Epithelial cell of prostate (primary cell): ENCODE data around the gene GPC5.
"Not testable (repeated sequence)": the region's sequence is repeated elsewhere in the genome, so short reads cannot be mapped to it uniquely, and the experiment has no call there.

Source experiments
- DNase-seq: peaks from one replicate; pipeline ENCODE4 v3.0.0-alpha.2; 2011; ENCODE audit warnings: low read depth, low spot score
- H3K27ac ChIP-seq: fragments of 450-650 bp; 2 replicates; pipeline ENCODE4 v1.5.1; 2017; ENCODE audit warnings: mild to moderate bottlenecking

Gene GPC5

DNA sequence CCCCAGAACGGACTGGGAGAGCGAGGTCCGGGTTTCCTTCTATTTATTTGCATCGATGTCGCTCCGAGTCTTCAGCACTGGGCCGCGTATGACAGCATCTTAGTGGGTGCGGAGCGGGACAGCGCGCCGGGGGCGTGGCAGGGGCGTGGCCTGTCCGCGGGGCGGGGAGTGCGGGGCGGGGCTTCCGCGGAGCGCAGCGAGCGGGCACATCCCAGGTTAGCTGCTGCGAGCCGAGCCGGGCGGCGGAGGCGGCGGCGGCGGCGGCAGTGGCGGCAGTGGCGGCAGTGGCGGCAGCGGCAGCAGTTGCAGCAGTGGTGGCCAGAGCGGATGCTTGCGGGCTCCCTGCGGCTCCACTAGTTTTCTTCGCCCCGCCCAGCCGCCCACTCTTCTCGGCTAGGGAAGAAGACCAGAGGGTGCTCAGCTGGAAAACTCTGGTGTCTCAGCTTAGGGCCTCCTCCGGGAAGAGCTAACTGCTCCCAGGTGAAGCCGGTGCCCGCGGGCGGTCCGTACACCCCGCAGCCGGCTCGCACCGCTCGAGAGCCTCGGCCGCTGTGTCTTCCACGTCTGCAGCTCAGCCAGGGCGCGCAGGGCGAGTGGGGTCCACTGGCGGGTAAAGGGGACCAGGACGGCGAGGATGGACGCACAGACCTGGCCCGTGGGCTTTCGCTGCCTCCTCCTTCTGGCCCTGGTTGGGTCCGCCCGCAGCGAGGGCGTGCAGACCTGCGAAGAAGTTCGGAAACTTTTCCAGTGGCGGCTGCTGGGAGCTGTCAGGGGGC is at the start of gene GPC5:
Gene GPC5, plus strand, starts transcription at position 209 of the 776 bp plus-strand sequence.
- H3K27ac ChIP-seq: no peak within 1 kb of the TSS
- no peak for DNase-seq

DNA sequence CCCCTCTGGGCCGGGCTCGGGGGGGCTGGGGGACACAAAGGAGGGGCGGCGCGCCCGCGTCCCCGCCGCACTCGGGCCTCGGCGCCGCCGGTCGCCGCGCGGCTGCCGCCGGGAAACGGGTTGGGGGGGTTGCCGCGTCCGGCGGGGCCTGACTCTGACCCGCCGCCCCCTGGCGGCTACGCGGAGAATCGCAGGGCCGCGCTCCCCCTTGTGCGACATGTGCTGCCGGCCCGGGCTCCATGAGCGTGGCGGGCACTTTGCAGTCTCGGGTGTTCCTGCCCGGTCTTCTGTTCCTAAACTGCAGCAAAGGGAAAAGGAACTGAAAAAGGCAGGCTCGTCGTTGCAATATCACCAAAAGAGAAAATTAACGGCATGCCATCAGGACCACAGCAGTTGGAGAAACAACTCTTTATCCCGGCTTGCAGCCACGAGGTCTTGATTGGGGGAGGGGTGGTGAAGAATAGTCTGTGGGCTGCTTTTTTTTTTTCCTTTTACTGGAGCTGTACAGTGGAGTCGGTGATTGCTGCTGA is 49.5 kb upstream of the GPC5 start:
- peak; percentile 16 for DNase-seq
- peak overlapping the region; percentile 89 for H3K27ac ChIP-seq

DNA sequence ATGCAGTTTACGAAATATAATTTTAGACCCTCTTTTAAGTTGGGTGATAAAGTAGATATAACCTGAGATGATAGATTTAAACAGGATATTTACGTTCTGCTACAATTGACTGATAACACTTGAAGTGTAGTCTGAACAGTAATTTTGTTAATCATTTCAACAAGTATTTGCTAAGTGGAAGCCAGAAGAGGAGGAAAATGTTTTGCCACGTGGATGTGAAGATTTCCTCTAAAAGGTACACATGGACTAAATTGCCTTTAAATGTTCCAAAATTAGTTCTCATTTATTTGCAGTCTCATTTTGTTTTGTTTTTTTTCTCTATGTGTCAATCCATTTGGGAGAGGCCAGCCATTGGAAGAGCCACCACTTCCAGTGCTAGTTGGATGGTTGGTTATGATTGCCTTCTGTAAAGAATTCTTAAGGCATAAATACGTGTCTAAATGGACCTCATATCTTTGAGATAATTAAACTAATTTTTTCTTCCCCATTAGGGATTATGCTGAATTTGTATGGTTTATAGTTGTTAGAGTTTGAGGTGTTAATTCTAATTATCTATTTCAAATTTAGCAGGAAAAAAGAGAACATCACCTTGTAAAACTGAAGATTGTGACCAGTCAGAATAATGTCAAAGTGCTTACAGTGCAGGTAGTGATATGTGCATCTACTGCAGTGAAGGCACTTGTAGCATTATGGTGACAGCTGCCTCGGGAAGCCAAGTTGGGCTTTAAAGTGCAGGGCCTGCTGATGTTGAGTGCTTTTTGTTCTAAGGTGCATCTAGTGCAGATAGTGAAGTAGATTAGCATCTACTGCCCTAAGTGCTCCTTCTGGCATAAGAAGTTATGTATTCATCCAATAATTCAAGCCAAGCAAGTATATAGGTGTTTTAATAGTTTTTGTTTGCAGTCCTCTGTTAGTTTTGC is 48.2 kb upstream of the GPC5 start:
- H3K27ac ChIP-seq: peak overlapping the region; percentile 89
- no peak for DNase-seq

DNA sequence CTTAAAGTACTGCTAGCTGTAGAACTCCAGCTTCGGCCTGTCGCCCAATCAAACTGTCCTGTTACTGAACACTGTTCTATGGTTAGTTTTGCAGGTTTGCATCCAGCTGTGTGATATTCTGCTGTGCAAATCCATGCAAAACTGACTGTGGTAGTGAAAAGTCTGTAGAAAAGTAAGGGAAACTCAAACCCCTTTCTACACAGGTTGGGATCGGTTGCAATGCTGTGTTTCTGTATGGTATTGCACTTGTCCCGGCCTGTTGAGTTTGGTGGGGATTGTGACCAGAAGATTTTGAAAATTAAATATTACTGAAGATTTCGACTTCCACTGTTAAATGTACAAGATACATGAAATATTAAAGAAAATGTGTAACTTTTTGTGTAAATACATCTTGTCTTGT is 47.3 kb upstream of the GPC5 start:
- no peak for DNase-seq
- no peak overlapping the region for H3K27ac ChIP-seq

DNA sequence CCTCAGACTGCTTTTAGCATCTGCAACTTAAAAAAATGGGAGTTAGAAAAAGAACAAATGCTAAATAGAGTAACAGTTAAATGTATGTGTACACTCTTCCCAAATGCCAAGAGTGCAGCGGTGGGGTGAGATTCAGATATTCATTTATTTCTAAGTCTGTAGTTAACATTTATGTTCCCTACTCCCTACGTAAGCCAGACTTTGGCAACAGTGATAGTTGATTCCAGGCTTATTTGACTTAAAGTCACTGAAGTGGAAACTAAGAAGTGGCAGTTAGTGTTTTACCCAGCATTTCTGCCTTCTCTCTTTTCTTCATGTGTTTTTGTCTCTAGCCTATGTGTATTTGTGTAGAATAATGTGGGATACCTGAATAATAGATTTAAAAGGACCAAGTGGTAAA is 46.4 kb upstream of the GPC5 start:
- no peak for DNase-seq
- no peak overlapping the region for H3K27ac ChIP-seq

DNA sequence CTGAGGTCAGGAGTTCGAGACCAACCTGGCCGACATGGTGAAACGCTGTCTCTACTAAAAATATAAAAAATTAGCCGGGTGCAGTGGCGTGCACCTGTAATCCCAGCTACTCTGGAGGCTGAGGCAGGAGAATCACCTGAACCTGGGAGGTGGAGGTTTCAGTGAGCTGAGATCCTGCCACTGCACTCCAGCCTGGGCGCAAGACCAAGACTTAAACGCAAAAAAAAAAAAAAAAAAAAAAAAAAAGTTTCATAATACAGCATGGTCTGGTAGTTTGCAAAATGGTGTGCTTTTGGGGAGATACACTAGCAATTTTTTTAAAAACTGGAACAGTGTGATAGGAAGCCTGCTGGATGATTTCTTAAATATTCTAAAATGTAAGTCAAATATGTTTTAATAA is 45.5 kb upstream of the GPC5 start:
- not testable (repeated sequence) for DNase-seq

DNA sequence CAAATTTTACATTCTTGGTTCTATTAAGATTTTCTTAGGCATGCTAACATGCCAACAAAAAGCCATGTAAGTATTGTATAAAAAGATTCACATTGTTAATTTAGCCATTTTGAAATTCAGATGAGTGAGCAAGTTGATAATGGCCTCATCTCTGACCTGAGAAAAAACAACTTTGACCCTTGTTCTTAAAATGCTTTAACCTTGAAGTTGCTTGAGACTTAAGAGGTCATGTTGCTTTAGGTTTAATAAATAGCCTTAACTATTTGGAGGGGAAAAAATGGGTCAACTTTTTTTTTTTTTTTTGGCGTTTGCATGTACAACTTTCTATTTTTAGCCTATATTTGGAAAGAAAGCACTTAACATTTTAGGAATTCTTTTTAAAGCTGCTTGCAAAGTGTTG is 44.9 kb upstream of the GPC5 start:
- H3K27ac ChIP-seq: no peak overlapping the region
- DNase-seq: no peak

More for the DNA sequence above, 45.5 kb upstream of the GPC5 start:
- H3K27ac ChIP-seq: not testable (repeated sequence)

DNA sequence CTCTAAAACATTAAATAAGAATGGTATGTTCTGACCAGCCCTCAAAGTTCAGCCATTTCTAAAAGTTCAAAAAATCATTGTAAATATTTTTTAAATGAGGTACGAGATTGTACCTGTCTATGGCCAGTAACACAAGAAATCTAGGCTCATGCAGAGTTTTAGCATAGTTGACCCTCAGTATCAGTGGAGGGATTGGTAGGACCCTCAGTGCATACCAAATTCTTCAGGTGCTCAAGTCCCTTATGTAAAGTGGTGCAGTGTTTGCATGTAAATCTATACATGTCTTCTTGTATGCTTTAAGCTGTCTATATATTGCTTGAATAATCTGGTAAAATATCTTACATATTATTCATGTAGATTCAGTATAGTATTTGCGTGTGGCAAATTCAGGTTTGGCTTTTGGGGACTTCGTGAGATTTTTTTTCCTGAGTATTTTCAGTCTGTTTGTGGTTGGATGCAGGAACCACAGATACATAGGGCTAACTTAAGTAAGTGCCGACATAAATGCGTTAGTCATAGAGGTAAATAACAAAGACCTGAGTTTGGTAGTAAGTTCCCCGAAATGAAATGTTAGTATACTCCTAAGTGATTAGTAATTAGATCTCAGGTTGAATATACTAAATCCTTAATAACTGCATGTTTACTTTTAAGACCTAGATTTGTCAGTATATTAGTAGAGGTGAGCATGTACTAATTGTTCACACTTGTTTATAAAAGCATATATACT is 43.2 kb upstream of the GPC5 start:
- DNase-seq: no peak
- H3K27ac ChIP-seq: no peak overlapping the region

DNA sequence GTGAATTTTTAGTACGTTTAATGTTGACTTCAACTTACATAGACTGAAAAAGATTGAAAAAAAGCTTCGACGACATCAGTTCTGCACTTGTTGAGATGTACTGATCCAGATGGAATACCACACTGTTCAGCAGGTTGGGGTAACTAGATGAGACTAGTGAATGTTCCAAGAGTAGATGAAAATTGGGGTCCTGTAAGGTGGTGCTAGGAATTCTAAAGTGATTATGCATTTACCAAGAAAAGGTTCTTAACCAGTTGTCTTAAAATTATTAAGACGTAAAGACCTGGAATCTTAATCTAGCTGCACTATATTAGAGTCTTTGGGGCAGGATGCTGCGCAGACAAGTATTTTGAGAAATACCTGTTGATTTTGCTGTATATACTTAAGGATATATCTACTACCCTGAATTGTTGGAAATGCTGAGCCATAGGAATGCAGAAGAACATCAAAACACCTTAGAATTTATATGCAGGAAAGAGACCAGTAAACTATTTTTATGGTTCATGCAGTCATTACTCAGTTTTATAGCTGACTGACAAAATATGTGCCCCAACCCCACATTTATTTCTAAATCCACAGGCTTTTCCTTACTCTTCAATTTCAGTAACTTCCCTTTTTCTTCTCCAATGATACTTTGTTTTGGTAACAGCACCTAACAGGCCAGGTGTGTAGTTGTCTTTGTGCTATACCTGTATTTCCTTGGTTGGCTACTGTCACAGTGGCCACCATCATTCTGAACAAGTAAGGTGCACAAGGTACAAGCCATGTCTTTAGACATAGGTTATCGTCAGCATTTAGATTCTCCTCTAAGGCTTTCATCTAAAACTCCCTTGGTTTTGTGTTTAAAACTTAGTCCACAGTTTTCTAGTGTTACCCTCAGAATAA is 42.4 kb upstream of the GPC5 start:
- DNase-seq: no peak
- H3K27ac ChIP-seq: no peak overlapping the region

DNA sequence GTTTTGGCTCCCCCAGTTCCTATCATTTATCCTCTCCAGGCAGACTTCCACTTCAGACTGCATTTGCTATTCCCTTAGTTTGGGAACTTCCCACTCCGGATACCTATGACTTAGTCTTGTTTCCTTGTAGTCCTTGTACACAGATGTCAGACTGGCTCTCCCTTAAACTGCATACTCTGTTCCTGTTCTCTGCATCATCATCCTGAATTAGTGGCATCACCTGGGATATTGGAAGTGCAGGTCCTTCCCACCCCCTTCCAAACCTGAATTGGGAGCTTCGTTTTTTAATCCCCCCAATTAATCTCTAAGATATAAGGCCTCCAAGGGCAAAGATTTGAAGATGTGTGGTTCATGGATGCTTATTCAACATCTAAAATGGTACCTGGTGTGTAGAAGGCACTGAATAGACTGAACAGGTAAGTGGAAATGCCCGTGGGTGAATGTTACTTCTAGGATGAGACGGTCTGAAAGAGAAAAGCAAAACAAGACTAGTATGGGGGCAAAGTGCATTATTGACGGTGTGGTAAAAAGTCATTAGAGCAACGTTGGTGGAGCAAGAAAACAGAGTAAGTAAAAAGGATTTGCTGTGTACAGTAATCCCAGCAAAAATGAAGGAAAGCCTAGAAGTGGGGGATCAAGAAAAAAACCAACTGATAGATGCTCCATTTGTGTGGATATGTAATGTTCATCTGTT is 41.4 kb upstream of the GPC5 start:
- H3K27ac ChIP-seq: no peak overlapping the region

DNA sequence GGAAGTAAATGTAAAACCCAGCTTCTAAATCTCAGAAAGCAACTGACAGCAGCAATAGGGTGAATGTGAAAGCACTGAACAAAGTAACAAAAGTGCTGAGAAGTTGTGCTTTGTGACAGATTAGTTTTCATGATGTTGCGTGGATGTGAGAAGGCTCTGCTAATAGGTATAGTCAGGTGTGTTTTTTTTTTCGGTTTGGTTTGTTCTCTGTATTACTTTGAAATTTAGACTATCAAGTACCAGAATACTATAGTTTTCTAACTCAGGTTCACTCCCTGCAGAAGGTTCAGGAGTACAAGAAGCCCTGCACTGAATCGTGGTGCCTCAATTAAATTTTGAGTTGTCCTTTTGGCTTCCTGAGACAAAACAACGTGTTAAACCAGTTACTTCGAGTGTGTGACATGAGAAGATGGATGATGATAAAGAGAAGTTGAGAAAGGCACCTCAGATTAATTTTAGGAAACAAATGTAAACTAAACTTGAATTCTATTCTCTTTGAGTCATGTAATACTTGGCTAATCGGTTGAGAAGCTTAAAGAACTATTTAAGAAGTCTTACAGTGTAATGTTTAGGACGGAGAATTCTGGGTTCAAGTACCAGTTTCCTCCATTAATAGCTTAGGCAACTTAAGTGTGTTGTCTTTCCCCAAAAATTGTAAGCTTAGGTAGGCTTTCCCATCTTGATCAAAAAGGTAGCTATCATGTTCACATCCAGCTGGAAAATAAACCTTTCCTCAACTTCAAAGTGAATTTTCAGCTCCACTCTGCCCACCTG is 40.6 kb upstream of the GPC5 start:
- no peak overlapping the region for H3K27ac ChIP-seq
- DNase-seq: no peak

More for the DNA sequence above, 41.4 kb upstream of the GPC5 start:
- DNase-seq: no peak

DNA sequence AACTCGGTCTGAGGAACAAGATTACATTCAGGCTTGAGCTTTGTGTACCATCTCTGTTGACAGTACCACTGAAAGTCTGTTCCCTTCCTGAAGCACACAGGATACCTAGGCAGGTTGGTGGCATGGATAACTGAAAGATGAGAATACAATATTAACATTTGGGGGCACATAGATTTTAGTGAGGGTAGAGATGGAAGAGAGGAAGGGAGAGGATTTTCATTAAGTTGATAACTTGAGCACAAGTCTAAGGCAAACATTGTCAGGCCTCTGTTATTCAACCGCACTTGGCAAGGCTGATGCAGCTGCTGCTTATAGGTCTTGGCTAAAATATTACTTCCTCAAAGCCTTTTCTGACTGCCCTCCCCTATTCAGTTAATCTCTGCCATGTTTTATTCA is 40.0 kb upstream of the GPC5 start:
- H3K27ac ChIP-seq: no peak overlapping the region
- no peak for DNase-seq

DNA sequence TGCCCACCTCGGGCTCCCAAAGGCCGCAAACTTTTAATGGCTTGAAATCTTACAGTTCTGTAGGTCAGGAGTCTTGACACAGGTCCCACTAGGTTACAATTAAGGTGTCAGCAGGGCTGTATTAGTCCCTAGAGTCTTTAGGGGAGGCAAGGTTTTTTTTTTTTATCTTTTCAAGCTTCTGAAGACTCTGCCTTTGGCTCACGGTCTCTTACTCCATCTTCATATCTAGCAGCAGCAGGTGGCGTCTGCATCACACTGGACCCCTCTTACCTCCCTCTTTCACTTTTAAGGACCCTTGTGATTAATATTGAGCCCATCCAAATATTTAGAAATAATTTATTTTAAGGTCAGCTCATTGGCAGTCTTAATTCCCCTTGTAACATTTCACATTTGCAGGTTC is 39.3 kb upstream of the GPC5 start:
- DNase-seq: no peak
- no peak overlapping the region for H3K27ac ChIP-seq

DNA sequence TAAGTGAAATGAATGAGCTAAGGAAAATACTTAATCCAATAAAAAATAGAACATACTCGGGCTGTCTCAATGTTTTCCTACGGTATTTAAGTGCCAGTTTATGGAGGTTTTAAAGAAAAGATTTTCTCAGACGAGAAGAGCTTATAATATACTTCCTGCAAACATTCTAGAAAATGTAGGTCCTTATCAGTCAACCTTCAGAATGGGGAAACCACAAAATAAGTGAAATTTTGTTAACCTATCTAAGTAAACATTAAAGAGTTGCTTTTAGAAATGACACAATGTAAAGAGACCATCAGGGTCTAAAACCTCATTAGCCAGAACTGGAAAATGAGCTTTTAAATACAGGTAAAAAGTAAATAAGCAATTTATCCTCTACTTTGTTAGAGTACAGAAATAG is 38.8 kb upstream of the GPC5 start:
- H3K27ac ChIP-seq: no peak overlapping the region
- no peak for DNase-seq

DNA sequence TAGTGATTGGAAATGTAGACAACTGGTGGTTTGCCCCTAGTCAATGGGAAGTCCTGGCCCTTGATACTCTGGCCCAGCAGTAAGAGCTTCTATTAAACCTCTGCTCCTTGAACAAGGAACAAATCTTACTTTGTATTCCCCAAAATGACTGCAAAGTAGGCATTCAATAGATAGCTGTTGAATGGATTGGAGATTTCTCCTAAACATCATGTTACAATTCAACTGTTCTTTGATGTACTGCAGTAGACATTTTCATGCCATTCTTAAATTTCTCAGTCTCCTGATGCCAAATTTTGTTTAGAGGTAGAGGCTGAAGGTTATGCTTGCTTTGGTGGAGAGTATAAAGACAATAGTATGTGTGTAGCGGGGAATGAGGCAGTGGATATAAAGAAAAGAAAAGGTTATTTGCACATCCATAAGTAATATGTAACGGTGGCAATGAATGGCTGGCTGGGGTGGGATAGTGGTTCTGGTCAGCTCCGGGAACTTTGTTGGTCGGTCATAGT is 38.1 kb upstream of the GPC5 start:
- H3K27ac ChIP-seq: no peak overlapping the region
- DNase-seq: no peak

DNA sequence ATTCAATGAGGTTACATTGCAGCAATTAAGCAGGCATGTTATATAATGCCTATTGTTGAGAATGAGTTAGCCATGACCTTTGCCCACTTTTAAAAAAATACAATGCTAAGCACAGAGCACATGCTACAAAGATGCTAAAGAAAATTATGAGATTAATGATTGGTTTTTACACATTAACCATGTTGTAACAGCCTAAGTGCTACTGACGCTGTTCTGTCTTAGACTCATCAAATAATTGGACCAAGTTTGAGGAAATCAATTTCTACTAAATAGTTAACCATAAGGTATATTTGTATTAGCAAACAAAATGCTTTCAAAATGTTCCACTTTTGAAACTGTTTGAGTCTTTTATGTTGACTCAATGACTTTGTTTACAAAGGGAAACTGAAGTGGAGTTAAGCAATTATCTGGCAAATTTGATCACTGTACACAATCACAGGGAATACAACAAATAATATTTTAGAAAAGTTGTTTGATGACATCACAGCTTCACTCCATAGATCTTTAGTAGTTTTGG is 36.6 kb upstream of the GPC5 start:
- H3K27ac ChIP-seq: no peak overlapping the region
- no peak for DNase-seq

DNA sequence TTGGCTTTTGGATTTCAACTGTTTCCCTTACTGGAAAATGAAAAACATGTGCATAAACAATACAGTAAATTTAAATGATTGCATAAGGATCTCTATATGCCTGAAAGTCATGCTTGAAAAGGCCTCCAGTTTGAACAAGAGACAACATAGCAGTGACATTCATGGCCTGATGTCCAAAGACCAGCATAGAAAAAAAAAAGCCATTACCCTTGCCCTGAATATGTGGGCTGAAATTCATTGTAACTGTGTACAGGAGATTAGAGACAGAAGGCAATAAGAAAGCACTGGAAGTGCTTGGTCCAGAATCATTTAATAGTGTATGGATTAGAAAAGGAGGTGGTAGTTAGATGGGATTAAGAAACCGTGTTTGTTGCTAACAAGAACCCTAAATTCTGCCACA is 35.5 kb upstream of the GPC5 start:
- no peak for DNase-seq

DNA sequence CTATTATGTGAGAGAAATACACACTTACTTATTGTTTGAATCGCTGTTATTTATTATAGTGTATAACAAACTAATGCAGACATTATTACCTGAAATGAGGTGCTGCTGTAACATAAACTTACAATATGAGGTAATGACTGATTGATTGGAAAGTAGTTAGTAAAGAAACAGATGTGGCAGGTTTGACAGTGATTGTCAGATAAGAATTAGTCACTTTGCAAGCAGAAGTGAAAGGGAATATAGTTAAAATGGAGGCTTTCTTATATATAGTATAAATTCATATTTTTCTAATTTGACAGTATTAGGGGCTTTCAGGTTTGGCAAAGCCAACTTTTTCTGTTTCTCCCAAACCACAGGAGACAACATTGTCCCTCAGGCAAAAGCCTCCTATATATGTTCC is 30.3 kb upstream of the GPC5 start:
- DNase-seq: no peak

More for the DNA sequence above, 35.5 kb upstream of the GPC5 start:
- H3K27ac ChIP-seq: no peak overlapping the region

More for the DNA sequence above, 30.3 kb upstream of the GPC5 start:
- no peak overlapping the region for H3K27ac ChIP-seq
